HG03060 (cell line): Measurements from ENCODE around the gene PHOX2B.

ENCODE experiments used
- ATAC-seq: cut with Tn5 transposase; IDR thresholded peaks from one replicate; pipeline ENCODE4 v1.9.1; 2021; ENCODE audit warnings: low read depth, moderate number of reproducible peaks; ENCODE audit not compliant: unreplicated experiment

The PHOX2B gene

DNA sequence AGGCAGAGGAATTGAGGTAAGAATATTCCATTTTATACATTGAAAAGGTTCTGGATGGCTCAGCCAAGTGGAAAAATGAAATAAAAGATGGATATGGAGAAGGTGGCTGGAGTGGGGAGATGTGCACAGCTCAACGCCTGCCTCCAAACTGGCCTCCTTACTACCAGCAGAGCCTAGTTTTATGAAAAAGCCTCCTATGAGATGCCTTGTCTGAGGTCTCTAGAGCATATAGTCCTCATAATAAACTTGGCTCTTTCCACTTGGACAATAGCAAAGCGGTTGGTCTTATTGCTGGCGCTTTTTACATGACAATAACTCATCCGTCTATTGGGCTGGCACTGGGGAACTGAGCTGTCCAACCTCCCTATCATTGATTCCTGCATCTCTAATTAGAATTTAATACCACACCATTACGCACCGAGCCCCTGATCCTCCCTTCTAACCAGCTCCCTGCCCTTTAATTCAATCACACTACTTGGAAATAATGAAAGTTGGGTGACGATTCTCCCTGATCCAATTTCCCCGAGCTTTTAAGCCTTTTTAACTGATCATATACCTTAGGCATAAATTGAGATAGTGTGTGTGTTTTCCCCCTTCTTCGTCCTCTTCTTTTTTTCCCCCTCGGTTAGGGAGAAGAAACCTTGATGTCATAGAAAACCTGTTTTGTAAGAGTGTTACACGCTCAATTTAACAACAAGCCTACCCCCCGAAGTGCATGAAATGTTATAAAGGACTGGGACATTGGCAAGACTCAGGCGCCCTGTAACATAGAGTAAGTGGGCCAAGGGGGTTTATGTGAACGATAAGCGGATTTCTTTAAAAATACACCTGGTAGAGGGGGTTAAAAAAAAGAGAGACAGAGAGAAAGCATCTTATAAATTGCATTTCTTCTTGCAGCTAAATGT is at the start of gene PHOX2B:
PHOX2B (minus strand) TSS at position 155 of the 905 bp plus-strand sequence; CDS start at position 40, 115 bp downstream.
- ATAC-seq, result no peak

DNA sequence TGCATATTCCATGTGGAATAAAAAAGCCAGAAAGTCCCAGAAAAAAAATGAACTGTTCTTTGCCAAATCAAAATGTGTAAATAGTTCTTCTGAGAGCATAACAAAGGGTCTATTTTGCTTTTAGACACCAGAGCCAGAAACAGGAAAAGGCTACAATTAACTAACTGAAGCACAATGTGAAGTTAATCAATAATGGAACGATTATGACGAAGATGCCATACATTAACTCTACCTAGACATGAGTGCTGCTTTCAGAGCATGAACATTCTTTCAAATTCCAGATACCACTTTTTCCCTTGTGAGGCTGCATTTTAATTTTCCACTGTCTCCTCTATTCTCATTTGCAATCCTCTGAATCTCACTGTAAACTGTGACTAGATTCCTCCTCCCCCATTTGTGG is 48.7 kb upstream of the PHOX2B start:
- no peak for ATAC-seq

DNA sequence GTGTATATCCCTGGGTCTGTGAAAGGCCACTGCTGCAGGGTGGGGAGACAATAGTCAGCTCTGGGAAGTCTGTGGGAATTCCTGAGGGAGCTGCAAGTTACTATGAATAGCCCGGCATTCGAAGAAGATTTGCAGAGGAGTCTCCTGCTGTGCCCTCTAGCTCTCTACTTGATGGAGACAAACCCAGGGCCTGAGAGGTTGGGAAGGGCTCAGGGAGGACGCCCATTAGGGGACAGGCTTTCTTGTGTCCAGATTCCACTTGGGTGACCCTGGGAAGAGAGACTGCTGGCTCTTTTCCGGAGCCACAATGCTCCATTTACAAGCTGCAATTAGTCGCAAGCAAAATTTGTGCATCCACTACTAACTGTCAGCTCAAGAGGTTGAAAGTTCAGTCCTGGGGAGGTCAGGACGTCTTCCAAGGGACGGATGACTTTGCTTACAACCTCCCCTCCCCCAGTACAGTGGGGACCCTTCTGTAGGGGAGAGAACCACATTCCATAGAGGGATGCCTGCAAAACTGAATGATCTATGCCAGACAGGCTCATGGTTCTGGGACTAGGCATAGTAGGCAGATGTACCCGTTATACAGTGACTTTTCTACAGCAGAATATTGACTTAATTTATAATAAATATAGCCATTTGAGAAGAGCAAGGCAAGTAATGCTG is 48.2 kb upstream of the PHOX2B start:
- ATAC-seq, result no peak

DNA sequence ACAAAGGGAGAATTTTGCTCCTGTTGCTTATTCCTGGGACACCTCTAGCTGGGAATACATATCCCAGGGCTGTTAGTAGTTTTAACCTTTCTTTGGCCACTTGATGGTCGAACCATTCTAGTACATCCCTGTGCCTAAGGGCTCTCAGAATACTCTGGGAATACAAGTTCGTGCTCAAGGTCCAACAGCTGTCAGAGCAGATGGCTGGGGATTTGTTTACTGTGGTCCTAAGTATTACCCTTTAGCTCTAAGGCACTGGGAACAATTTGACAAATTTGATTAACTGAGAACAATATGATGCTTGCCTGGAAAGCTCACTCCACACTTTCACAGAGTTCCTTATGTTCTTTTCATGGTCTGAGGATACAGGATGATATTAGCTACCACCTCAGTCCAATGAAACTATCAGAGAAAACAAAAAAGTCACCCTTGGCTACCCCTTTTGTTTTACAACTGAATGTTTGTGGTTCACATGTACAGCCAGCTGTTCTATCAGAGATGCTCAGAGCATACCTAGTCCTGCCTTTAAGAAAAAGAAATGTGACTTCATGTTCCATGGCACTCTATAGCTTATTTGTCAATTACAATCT is 47.4 kb upstream of the PHOX2B start:
- no peak for ATAC-seq

DNA sequence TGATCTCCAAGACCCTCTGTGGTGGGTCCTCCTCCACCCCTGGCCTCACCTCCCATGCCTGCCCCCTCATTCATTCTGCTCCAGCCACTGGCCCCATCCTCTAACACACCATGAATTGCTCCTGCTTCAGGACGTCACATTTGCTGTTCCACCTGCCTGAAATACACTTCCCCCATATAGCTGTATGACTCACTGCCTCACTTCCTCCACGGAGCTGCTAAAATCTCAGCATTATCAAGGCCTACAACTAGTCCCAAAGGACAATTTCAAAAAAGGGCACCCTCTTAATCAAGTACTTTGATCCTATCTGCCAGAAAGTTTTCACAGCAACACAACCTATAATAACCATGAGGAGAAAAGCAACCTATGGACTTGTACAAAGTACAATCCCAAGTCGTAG is 43.6 kb upstream of the PHOX2B start:
- ATAC-seq, result no peak

DNA sequence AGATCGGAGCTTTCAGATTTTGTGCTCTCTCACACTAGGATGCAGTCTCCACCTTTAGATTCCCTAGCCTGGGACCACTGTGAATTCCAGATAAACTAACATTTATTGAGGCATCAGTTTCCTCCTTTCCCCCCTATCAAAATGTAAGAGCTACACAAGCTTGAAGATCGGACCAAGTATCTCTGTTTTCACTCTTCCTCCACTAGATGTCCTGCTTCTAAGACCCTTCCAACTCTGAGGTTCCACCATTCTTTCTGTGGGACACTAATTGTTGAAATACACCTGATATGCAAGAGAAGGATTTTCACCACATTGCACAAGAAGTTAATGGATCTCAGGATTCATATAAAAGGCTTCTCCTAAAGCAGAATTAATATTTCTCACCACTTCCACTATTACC is 43.0 kb upstream of the PHOX2B start:
- no peak for ATAC-seq

DNA sequence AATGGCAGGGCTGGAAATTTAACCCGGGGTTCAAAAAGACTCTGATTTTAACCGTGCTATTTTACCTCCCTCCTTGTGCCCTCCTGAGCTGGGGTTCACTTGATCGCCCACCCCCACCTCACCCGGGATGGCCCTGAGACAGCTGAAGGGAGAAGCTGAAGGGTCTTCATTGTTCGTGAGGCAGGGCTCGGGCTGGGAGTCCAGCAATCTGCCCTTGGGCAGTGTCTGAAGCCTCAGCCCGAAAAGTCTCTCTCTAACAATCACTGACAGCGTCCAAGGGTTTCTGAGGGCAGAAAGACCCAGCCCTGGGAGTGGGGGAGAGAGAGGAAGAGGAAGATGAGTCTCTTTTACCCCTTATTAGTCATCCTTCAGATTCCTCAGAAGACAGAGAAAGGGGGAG is 39.4 kb upstream of the PHOX2B start:
- no peak for ATAC-seq

DNA sequence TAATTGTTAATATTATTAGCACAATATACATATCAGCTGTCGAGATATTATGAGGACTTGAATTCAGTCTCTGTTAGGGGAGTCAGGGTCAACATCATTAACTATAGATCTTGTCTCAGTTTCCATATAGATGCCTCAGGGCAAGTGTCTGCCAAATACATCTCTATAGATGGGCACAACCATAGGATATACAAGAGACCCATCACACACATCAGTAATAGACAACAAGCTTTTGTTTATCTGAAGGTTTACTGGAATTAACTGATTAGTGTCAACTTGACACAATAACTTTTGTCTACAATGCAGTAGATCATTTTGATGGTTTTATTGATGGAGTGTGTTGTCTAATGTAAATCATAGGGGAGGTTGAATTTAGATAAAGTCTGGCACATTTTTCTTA is 37.1 kb upstream of the PHOX2B start:
- no peak for ATAC-seq

DNA sequence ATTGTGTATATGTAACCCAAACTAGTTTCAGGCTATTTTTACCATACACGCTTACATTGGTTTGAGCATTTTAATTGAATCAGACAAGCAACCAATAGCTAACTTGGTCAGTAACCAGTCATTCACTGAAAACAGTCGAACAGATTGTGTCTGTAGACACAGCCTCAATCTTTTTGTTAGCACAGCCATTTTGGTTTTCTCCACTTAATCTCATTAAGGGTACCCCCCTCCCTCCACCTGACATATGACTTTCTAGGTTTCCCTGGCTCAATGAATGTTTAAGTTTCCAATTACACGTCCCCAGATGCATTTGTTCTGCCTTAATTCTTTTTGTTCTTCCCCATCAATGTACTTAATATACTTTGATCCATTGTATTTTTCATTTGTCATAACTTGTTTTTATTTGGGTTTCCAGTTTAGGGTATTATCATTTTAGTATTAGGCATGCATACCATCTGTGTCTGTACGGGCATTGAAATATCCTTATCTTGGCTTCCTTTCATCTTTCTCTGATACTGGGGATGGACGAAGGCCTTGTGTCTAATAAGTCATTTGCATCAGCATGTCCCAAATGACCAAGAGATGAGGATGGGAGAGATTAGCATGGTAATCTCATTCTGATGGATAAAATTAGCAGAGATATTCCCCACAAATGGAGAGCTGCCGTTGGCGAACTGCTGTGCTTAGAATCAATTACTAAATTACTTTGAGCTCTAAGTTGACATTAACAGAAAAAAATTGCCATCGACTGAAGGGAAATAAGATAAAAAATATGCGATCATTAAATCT is 35.9 kb upstream of the PHOX2B start:
- ATAC-seq, result no peak

DNA sequence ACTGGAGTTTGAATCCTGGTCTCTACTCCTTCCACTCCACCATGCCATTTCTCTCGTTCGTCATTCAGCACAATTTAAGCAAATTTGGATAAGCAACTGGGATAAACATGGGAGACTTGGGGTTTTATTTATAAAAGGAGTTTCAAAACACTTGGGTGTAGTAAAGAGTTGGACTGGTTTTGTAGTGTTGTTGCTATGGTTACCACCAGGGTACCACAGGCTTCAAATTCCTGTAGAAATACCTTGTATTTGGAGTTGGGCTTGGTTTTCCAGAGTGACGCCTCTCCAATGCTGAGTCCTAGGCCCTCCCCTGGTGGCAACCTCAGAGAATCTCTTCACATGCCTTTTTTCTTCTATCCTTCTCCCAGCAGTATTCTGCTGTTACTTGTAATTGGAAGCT is 27.9 kb upstream of the PHOX2B start:
- no peak for ATAC-seq

DNA sequence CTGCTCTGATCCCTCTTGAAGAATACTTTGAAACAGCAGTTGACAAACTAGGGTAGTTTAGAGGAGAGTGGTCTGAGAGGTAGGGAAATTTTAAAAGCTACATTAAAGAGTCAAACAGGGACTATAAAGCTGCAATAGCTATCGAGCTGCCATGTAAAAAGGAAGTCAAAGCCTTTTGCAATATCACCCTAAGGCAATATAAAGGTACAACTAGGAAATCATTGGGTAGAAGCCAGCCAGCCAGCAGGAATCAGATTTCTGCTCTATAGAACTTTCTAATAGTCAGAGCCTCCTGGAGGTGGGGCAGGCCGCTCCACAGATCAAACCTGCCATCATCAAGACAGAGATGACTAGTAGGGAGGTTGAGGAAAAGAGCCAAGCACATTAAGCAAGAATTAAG is 15.2 kb upstream of the PHOX2B start:
- no peak for ATAC-seq

DNA sequence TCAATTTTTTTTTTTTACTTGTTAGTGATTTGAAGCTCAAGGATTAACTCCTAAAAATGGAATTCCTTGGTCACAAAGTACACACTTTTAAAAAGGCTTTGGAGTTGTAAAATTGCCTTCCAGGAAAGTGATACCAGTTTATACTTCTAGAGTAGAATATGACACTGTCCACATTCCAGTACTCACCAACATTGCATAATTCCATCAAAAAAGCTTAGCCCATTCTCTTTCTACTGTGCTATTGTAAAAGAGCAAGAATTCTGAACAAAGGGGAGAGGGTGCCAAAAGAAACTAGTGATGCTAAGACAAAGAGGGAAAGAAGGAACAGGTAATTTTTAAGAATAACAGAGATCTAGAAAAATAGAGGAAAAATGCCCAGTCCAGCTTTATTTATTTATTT is 10.4 kb upstream of the PHOX2B start:
- no peak for ATAC-seq

DNA sequence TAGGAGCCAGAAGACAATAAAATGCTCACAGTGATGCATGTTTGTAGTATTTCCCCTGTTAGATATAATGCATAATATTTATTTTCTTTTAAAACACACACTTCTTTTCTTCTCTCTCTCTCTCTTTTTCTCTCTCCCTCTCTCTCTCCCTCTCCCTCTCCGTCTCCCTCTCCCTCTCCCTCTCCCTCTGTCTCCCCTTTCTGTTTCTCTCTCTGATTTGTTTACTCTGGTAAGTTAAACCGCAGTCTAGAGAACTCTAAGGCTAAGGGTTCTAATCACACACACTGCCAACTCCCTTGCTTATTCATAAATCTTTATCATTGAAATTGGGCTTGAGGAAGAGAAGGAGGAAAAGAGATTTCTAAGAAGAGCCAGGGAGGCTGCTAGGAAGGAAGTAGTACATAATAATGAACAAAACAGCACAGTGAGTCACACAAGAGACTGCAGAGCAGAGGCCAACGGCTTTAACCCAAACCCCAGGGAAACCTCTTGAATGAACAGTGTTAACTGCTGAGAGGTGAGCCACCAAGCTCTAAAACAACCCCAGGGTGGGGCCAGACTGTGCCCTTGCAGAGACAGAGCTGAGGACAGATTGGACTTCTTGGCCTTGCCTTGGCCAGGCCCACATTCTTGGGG is 9.1 kb upstream of the PHOX2B start:
- no peak for ATAC-seq

DNA sequence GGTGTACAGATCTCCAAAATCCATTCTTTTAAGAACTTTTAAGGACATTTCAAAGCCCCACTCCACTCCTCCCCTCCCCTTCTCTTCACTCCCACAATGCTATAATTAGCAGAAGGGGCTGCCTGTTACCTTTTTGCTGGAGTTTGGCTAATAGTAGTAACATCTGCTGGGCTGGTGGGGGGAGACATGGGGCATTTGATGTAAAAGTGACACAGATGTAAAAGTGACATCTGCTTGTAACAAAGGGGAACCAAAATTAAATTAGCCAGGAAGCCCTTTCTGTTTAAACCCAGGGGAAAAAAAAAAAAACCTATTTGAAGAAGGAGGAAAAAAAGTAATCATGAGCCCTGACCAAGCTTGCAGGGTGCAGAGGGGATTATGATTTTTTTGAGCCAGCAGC is 5.4 kb upstream of the PHOX2B start:
- no peak for ATAC-seq

DNA sequence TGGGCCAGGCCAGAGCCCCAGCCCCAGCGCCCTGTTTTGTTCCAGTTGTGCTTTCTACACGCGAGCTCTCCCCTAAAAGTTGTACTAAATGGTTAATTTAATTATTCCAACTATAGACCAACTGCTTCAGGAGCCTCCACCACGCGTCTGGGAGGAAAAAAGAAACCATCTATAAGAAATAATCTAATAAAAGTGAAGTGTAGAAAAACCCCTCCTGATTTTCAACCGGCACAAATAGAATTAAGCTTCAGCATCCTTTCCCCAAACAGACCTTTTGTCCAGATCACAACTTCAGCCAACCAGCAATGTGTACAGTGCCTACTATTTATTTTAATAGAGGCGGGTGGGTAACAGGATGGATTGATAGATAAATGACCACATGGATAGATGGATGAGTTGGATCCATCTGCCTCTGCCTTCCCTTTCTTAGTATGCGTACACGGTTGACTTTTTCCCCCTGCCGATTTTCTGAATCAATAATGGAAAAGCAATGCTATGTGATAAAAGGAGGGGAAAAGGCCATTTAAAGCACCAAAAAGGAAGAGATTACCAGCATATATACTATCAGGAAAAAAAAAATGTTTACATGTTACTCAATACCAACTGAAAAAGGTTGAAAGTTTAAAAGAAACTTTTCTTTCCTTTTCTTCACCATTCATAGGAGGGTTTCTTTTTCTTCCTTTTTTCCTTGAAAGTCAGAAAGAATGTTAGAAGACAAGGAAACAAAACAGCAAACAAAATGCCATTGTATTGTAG is 3.7 kb upstream of the PHOX2B start:
- ATAC-seq, result no peak

DNA sequence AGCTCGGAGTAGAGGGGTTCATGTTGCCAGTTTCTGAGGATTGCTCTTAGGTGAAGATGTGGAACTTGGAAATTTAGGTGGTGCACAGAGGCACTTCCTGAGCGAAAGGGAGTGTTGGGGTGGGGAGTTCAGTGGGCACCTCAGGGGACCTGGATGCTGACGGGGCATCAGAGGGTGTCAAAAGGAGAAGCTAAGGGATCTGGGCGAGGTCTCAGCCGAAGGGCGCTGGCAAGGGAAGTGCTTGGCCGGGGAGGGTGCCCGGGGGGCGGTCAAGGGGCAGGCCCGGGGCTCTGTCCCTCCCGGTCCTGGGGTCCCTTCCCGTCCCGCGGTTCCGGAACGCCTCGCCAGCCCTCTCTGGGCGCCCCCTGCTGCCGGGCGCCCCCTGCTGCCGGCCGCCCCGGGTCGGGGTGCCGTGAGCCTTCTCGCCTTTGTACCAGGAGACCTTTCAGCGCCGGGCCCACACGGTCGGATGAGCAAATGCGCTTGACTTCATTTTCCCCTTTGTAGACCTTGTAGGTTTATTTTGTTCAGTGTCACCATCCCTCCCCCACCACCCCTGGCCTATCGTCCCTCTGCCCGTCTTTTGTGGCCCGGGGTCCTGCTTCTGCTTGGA is 3.0 kb upstream of the PHOX2B start:
- no peak for ATAC-seq

DNA sequence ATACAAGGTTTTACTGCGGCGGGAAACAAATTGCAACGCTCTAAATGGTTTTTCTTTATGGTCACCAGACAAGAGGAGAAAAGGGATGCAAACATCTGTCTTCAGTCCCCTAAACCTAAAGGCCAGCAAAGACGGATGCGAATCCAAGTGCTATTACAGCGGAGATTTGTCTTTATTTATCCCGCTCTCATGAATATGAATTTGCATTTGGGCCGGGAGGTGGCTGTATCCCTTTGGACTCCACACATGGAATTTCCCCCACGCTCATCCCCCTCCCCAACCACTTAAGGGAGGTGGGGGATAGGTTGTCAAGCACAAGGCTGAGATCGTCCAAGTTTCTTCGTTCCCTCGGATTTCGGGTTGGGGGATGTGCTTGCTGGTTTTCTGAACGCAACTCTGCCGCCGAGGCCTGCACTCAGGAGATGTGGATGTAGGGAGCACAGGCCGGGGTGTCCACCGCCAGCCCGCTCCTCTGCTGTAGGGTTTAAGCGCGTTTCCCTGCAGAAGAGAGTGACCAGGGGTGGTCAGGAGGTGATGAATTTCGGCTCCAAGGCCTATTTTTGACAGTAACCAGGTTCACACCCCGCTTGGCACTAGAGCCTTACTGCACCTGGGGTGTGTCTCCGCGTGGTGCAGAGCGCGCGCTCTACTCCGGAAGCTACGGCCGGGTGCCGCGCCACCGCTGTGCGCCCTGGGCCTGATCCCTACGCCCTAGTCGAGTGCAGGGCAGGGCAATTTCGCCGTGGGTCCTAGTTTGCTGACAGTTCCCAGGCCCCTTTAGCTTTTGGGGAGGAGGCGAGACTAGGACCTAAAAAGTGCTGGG is 2.3 kb upstream of the PHOX2B start:
- no peak for ATAC-seq

DNA sequence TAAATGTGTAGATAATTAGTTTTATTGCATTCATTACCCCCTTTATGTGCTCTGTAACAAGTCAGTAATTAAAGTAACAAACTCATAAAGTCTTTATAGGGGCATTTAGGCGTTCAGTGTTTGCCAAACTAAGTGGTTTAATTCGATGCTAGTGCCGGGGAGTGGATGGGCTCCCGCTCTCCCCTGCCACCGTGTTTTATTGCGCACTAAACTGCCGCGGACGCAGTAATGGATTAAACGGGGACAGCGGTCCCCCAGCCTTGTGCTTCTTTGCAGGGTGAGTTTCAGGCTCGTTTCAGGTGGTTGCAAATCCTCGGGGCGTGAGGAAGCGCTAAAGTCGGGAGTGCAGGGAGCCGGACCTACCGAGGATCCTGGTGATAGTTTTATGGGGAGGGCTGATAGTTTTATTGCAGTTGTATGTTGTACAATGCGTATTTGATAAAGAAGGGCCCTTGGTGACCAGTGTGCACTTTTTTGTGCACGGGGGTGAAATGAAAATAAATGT is 1.6 kb upstream of the PHOX2B start:
- ATAC-seq, result no peak
